HG02870 (cell line): ENCODE measurements around the gene FANCC.
"Not testable (repeated sequence)": the region's sequence is repeated elsewhere in the genome, so short reads cannot be mapped to it uniquely, and the experiment has no call there.

Experiments
- ATAC-seq: cut with Tn5 transposase; IDR thresholded peaks from one replicate; pipeline ENCODE4 v1.9.1; 2021; ENCODE audit warnings: mild to moderate bottlenecking, moderate library complexity; ENCODE audit not compliant: unreplicated experiment

The FANCC gene

DNA sequence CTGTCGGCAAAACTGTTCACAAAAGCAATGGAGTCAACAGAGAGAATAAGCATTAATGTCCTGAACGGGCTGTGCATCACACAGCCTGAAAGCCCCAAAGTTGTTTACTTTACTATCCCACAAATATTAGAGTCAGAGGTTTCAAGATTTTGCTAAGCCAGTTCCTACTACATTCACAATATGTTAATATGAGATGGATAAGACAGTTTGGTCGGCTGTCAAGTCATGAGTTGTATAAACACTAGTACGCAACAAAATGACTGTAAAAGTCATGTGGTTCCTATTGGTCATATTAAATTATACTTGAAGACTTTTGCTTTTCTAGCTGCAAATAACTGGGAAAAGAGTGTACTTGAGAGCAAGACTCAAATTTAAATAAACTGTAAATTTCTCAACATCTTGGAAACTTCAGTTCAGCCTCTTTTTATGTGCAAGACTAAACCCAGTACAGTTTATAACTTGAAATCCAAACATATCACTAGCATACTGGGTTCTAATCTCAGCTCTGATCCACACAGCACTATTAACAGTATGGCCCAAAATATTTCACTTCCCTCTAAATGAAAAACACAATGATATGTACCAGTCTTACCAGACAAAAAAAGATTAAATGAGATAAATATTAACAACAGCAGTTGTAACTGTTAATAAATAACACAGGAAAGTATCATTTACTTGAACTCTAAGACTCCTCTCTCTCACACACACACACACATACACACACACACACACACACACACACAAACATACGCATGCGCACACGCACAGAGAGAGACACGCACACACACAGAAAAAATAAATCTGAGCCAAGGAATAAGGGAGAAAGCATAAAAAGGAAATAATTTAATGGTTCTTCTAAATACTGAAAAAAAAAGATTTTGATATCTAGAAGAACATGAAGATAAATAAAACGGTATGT, 33.1 kb downstream of the FANCC start:
- ATAC-seq, result no peak

DNA sequence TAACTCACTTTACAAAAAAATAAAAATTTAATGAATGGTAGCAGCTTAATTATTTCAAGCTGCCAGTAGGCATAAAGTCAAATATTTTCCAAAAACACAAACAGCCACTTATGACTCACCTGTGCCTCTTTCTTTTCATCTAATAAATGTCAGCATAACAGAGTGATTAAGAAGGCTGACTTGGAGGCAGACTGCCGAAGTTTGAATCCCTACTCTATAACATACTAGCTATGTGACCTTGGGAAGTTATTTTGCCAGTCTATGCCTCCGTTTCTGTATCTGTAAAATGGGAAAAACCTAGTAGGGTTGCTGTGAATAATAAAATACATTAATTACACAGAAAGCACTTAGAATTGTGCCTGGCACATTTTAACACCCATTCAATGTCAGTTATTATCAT, 33.8 kb downstream of the FANCC start:
- ATAC-seq, result no peak

DNA sequence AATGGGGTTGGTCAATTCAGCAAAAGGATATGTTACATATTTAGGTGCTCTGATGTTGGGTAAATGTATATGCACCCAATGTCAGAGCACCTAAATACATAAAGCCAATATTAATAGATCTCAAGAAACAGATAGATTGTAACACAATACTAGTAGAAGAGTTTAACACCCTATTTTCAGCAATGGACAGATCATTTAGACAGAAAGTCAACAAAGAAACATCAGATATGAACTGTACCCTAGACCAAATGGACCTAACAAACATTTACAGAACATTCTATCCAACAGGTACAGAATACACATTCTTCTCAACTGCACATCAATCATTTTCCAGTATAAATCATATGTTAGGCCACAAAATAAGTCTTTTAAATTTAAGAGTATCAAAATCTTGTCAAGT, 35.2 kb downstream of the FANCC start:
- ATAC-seq, result no peak

DNA sequence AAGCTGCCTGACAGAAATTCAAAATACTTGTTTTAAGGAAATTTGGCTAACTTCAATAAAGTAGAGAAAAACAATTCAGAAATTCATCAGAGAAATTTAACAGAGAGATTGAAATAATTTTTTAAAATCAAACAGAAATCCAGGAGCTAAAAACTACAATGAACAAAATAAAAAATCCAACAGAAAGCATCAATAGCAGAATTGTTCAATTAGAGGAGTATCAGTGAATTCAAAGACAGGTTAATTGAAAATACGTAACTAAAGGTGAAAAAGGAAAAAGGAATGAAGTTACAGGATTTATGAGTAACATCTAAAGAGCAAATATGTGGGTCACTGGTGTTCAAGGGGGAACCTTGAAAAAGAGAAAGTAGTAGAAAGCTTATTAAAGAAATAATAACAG, 36.8 kb downstream of the FANCC start:
- no peak for ATAC-seq

DNA sequence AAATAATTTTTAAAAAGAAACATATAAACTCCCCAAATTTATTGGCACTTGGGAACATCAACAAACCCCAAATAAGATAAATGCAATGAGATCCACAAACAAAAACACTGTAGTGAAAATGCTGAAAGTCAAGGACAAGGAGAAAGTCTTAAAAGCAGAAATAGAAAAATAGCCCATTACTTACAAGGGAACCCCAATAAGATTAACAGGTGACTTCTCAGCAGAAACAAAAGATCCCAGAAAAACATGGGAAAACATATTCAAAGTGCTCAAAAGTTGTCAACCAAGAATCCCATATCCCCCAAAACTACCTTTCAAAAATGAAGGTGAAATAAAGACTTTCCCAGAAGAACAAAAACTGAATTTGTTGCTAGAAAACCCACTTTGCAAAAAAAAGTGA, 40.0 kb downstream of the FANCC start:
- ATAC-seq, result no peak

DNA sequence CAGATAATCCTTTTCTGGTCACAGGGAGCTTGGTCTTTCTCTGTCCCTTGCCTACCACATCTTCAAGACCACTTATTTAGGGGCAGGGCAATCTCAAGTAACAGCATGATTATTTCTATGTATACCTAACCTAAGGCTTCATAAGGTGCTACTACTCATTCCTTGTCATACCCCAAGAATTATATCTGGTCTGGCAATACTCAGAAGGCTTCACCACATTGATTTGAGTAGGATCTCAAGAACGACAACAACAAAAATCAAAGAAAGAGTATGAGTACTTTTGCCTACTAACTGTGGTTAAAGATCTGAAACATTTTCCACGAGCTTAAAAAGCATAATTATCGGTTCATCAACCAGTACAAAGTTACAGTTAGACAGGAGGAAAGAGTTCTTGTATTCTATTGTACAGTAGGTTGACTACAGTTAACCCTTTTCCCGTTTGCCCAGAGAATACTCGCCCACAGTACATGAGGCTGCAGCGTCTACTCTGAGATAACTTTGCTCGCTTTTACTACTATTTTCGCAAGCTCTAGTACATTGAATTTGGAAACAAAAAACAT, 41.0 kb downstream of the FANCC start:
- no peak for ATAC-seq

DNA sequence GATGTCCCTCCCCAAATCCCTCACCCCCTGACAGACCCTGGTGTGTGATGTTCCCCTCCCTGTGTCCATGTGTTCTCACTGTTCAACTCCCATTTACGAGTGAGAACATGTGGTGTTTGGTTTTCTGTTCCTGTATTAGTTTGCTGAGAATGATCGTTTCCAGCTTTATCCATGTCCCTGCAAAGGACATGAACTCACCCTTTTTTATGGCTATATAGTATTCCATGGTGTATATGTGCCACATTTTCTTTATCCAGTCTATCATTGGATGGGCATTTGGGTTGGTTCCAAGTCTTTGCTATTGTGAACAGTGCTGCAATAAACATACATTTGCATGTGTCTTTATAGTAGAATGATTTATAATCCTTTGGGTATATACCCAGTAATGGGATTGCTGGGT, 43.3 kb downstream of the FANCC start:
- not testable (repeated sequence) for ATAC-seq

DNA sequence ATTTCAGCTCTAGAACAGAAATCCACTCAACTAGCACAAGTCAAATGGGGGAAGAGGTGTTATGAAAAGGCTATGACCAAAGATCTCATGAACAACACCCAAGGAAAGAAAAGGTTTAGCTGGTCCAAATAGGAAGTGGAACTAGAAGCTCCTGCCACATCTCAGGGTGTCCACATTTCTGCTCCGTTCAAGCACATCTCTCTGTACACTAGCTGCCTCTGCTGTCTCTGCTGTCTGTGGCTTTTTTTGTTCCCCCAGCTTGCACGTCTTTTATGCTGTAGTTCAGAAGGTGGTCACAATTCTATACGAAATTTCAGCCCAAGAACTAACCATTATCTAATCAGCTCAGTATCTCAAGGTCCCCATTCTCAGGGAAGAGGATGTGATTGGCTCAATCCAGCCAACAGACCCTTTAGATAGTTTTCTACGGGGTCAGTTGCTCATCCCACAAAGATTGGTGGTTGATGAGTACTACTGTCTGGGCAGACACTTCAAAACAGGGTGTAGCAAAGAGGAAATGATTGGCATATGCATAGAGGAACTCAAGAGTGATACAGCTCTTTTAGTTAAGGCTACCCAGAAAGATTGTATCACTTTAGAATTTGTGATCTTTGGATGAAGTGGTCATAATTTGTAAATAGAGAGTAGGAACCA, 44.0 kb downstream of the FANCC start:
- ATAC-seq, result no peak

DNA sequence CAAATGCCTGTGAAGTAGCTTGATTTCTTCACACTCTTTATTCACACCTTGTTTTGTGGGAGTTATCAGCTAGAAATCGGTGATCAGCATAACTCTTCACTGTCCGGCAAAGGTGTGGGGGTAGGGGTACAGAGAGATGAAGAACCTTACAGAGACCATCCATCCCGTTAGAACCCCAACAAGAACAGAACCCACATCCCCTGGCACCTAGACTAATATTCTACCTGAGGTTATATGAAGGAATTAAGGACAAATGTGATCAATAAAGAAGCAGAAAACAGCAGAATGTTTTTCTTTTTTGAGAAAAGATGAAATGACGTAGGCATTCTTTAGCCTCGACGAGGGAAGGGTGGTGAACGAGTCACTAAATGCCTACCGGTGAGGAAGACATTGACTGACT, 44.7 kb downstream of the FANCC start:
- no peak for ATAC-seq

DNA sequence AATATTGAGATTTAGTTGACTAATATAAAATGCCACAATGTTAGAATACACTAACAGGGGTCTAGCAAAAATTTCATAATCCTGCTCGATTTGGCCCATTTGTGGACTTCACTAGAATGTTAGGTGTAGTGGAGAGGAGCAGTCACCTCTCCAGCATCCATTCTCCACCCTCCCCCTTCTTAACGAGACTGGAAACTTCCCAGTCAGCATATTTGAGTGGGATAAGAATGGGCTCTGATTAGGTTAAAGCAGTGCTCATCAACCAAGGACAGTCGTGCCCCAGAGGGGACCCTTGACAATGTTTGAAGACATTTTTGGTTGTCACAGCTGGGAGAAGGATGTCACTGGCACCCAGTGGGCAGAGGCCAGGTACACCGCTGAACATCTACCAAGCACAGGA, 46.7 kb downstream of the FANCC start:
- ATAC-seq, result no peak

DNA sequence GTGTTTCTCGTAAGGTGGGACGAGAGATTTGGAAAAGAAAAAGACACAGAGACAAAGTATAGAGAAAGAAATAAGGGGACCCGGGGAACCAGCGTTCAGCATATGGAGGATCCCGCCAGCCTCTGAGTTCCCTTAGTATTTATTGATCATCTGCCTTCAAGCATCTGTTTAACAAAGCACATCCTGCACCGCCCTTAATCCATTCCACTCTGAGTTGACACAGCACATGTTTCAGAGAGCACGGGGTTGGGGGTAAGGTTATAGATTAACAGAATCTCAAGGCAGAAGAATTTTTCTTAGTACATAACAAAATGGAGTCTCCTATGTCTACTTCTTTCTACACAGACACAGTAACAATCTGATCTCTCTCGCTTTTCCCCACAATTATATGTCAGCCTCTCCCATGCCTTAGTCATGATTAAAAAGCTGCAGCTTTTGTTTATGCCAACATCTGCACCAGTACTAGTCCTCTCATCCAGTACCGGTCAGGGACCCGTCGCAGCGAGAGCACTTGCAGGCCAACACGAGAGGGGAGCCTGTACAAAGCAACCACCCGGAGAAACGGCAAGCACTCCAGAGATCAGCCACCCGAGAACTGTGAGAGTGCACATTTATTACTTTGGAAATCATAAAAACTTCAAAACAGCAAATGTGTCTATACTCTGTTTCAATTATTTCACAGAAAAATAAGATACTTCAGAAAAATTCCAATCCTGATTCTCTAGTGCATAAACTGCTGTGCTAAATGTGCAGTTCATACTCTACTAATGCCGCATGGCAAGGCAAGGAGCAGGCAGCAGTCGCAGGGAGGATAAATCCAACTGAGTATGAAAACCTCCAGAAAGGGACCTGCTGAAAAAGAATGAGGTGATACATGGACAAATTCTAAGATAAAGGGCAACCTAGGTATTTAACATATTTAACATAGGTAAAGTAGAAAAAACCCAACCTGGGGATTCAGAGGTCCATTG, 47.4 kb downstream of the FANCC start:
- not testable (repeated sequence) for ATAC-seq

DNA sequence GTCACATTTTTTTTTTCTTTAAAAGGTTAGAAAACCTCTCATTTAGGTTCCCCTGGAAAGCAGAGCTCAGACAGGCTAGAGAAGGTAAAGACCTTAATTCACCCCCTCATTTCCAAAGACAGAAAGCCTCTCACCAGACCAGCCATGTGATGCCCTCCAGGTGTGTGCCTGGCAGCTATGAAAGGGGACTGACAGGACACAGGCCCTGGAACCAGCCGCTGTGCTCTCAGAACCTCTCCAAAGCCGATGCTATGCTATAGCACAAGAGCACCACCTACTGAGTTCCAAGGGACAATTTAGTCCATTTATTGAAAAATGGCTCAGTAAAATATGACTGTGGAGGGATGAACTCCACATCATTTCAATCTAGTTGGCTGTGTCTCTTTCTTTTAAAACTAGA, 48.8 kb downstream of the FANCC start:
- ATAC-seq, result no peak

DNA sequence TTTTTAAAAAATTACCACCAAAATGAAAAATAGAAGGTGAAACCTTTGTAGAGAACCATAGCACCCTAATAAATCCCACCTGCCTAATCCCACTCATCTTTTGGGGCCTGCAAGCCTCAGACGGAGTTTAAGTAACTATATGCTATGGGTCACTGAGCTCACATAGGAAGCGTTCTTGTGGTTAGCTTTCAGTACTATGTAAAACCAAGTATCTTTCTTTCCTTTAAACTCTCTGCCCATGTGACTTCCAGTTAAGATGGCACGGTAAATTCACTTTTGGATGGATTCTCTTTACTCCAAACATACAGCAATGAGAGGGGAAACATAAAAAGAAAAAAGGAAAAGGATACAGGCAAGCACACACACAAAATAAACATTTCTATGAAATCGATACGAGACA, 50.9 kb downstream of the FANCC start:
- ATAC-seq, result peak; percentile 65

DNA sequence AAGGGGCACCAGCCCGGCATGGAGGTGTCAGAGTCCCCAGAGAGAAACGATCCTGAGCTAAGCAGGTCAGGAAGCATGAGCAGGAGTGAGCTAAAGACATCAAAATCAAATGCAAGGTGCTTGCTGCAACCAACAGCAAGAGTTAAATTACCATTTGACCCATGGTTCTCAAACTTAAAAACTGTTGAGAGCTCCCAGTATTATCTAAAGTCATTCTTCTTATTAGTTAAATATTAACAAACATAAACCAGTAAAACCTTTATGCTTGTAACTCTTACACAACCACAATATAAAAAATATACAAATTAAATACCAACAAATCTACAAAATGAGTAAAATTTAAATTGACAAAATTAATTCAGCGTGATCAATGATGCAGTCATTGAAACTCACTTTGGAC, 51.5 kb downstream of the FANCC start:
- no peak for ATAC-seq

DNA sequence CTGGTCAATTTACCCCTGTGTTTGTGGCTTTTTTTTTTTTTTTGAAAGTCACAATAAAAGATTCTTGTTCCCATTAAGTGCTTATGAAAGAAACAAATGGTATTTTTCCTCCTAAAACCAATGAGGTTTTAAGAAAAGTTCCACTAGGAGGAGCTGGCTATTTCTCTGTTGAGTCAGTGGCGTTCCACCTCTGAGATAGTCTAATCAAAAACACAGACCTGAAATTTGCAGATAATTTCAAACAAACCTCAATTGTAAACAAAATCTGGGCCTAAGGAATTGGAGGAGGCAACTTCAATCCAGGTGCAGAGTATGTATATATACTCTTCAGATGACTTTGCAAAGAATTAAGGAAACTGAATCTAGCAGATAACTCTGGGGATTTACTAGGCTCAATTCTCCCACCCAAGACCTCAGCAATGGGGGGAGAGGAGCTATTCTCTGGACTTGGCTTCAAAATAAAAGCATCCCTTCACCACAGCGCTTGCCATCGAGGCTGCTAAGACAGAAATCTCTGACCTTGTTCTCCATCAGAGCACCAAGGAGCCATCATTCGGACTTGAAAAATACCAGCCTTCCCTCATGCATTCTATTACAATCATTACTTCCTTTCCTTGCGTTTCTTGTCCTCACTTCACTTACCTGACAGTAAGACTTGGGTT, 52.4 kb downstream of the FANCC start:
- ATAC-seq, result no peak

DNA sequence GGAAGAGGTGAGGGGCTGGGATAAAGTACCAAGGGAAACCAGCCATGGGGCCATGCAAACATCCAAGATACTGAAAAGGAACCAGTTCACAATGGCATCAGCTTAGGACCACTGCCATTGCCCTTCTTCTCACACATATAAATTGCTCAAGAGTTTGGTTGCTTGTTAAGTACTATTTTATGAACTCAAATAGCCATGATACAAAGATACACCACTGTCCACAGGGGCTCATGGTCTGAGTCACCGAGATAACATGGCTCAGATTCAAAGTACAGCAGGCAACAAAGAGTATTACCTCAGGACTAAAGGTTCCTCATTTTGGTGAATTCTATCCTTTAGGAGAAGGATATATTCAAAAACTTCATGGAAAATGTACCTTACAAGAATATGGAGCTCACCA, 55.6 kb downstream of the FANCC start:
- no peak for ATAC-seq

DNA sequence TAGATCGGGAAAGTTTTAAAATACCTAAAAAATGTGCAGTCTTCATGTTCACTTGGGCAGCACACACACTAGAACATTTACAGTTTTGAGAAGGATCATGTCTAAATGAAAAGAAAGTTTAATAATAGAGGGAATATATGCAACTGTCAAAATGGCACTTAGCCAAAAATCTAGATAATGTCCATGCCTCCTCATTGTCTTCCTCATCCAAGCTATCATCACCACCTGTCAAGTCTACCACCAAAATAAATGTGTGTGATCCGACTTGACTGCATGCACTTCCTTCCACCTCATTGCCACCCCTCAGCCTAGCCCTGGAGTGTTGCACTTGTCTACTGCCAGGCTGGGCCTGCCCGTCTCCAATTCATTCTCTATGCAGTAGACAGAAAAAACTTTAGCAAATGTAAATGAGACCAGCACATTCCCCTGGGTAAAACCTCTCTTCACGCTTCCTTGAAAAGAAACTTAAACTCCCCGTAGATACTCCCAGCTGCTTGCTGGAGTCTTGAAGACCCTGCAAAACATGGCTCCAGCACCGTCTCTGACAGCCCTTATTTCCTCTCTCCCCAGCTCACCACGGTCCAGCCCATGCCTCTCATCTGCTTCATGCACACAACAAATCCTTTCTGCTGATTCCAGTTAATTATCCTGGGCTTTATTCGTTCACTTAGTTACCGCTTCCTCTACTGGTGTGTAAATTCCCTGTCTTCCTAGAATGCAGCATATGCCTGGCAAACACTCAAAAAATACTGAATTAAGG, 66.9 kb downstream of the FANCC start:
- ATAC-seq, result no peak

DNA sequence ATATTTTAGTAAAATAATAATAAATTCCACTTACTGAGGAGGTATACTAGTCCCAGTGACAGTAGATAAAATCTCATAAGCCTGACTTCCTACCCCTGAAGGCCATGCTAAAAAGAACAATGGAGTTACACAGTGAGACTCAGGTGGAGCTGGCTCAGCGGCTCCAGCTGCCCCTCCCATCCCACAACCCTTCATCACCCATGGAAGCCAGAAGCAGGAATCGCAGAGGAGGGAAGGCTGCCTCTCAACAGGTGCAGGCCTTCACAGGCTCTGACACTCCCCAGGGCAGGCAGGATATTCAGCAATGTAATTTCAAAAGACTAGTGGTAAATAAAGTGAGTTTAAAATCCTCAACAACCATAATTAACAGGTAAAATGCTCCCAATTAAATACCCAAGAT, 67.5 kb downstream of the FANCC start:
- ATAC-seq, result no peak

DNA sequence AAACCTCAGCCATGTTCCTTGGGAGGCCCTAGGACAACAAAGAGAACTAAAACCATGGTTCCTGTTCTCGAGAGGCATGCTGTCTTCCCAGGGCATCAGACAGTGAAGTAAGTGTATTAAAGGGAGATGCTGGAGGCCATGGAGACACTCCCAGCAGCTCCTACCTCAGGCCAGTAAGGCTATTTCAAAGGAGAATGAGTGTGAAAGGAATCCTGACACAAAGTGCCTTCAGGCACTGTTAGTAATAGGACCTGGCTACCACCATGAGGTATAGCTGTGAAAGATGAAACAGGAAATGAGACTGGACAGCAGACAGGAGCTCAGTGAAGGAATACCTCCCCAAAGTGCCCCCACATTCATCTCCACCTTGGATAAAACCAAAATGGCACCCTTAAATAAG, 71.0 kb downstream of the FANCC start:
- no peak for ATAC-seq

DNA sequence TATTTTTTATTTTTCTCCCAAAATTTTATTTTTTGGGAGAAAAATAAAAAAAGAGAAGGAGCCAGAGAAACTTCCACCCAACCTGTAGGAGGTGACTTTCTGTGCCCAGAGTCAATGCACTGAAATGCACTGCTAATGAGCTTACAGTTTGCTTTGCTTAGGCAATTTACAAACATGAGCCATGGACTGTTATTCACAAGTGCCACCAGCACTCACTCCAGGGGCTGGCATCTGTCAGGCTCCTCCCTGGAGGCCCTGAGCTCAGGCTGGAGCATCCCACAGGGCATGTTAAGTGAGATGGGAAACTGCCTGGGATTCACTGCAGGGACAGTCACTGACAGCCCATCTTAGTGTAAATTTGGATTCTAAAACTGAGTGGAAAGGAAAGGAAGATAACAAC, 74.9 kb downstream of the FANCC start:
- no peak for ATAC-seq
